IPS-11a (cell line): ENCODE data around the gene ZNF692.
A peak's percentile ranks its signal among the peaks of the same experiment; 100 is the strongest.
"Not testable (repeated sequence)": the region's sequence is repeated elsewhere in the genome, so short reads cannot be mapped to it uniquely, and the experiment has no call there.

ENCODE experiments used
- H3K4me3 ChIP-seq: one replicate; pipeline ENCODE4 v1.5.1; 2013; ENCODE audit warnings: low read depth, low read length, control low read depth

The ZNF692 gene

DNA sequence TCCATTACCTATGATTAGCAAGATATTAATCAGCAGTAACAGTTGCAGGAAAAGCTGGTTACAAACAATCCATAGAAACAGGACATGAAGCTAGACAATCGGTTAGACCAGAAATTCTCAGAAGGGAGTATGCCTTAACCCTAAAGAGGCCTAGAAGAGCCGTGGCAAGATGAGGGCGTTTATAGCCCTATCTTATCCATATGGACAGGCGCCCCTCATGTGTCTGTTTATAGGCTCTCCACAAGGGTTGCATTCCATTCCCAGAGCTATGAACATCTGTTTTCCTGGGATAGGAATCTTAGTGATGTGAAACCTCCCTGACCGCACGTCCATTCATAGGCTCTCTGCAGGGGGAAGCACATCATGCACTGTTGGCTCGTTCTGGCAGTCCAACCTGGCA is 23.5 kb upstream of the ZNF692 start:
- not testable (repeated sequence) for H3K4me3 ChIP-seq

DNA sequence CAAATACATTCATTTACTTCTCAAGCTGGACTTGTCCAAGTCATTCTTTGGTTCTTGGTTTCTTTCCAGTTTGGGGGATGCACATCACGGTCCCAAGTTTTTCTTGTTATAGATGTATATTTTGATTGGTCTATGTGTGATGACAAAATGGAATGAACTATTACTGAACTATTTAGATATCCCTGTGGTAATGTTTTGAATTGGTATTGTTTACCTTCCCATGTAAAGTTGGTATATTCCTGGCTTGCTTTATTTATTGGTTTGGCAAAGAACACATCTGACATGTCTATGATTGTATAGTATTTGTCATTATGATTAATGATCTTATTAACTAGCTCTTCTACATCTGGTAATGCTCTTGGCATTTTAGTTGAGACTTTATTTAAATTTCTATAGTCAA is 22.4 kb upstream of the ZNF692 start:
- no peak overlapping the region for H3K4me3 ChIP-seq

DNA sequence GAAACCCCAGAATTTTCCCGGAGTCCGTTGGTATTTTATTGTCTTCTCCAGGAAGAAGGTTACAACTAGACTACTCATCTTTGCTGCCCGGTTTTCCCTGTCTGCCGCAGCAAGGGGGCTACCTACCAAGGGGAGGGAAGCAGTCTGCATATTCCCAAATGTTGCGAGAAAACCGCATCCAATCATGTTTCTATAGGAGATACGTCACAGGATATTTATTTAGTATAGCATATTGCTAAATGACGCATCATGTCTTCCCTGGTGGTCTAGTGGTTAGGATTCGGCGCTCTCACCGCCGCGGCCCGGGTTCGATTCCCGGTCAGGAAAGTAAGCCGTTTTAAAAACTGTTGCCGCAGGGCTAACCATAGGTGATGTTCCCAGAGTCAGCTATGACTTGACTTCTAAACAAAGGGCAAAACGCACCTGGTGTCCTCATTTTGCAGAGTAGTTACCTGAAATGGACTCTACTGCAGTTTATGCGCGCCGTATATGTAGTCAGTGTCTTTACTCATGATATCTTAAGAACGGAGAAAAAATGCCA is 15.2 kb upstream of the ZNF692 start:
- peak overlapping the region; percentile 65 for H3K4me3 ChIP-seq

DNA sequence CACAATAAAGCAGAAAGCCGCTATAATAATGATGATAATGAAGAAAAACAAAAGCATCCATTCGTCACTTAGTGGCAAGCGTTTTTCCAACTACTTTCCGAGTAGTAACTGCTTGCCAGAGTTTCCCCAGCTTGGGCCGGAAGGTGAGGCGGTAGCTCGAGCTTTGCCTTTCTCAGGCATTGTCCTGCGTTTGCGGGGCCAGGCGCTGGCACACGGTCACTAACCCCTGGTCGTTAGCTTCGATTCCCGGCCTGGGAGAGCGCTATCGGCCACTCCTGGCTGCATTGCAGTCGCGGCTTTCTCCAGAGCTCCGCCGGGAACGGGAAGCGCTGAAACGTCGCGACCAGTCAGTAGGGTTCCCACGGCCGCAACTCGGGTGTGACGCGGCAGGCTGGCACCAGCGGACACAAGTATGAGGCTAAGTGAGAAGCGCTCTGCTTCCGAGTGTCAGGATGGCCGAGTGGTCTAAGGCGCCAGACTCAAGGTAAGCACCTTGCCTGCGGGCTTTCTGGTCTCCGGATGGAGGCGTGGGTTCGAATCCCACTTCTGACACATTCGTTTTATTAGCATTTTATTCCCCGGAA is 14.6 kb upstream of the ZNF692 start:
- peak overlapping the region; percentile 65 for H3K4me3 ChIP-seq

DNA sequence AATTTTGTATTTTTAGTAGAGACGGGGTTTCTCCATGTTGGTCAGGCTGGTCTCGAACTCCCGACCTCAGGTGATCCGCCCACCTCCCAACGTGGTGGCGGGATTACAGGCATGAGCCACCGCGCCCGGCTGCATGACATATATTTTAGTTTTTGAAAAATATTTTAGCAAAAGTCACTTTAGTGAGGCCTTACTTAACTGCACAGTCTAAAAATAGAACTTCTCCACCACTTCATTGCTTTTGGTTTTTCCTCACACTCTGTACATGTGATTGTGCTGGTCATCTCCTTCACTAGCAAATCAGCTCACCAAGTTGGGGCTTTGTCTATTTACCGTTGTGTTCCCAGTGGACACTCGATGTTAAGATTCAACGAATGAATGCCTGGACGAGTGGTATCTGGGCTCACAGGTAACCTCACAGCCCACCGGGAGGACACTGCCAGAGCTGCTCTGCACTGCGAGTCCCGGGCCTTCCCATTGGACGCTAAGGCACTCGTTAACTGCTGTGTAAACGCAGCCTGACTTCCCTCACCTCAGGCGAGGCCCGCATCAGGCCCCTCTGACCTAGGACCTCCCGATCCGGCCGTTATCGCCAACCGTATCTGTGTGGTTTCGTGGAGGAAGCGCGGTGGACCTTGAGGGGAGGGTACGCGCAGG is 14.0 kb upstream of the ZNF692 start:
- peak overlapping the region; percentile 65 for H3K4me3 ChIP-seq

DNA sequence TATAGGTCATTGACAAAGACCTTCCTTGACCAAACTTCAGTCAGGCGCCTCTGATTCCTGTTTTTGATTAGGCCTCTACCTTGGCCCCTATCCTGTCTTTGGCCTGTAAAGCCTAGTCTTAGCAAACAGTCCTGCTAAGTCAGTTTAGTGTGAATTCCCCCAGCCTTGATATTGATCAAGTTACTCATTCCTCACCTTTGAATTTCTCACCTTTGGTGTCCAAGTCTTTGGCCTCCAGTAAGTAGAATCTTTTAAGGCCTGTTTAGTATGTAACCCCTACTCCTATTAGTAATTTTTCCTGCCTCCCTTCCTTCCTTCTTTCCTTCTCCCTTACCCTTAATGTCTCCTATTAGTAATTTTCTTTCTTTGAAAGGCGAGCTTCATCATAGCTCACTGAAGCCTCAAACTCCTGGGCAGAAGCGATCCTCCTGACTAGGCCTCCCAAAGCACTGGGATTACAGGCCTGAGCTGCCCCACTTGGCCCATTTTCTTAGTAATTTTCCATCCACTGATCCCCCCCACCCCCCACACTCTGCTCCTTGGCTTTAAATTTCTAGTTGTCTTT is 13.0 kb upstream of the ZNF692 start:
- H3K4me3 ChIP-seq, result no peak overlapping the region

DNA sequence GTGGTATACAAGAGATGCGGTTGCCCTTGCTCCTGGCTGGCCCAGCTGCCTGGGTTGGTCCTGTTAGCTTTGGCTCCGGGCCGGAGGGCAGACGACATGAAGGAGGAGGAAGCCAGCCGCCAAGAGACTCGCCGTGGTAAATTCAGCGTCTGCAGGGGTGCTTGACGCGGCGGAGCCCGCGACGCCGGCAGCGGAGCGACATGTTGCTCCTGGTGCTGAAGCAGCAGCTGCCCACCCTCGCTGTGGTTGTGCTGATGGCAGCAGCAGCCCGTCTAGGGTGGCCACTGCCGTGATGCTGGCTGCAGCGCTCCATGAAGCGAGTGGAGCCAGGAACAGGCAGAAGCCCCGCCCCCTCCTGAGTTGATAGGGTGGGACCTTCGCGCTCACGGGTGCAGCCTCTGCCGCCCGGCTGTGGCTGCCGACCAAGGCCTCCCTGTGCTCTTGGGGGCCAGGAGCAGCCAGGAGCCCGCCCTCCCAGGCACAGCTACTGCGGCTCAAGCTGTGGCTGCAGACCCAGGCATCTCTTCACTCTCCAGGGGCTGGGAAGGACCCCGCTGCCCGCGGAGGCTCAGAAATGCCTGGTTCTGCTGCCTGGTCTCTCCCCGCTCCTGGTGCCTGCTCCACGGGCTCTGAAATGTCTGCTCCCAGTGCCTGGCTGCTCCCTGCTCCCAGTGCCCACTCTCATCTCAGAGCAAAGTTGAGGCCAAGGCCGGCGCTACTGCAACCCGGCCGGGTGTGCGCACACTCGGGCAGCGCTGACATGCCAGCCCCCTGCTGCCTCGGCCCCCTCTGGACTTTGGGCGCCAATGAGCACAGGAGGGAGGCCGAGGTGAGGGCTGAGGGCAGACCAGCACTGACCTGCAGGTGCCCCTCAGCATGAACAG is 4.4 kb upstream of the ZNF692 start:
- peak overlapping the region; percentile 56 for H3K4me3 ChIP-seq

DNA sequence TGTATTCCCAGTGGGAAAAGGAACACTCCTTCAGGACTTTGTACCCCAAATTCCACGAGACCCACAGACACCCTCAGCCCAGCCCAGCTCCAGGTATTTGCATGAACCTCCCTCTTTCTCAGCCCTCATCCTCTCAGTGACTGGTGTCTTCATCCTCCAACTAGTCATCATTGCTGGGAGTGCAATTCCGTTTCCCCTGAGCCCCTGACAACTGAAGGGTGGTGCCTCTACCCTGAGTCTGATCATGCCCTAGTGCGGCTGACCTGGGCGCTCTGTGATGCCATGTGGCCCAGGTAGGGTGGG is 3.8 kb upstream of the ZNF692 start:
- H3K4me3 ChIP-seq, result peak overlapping the region; percentile 56

DNA sequence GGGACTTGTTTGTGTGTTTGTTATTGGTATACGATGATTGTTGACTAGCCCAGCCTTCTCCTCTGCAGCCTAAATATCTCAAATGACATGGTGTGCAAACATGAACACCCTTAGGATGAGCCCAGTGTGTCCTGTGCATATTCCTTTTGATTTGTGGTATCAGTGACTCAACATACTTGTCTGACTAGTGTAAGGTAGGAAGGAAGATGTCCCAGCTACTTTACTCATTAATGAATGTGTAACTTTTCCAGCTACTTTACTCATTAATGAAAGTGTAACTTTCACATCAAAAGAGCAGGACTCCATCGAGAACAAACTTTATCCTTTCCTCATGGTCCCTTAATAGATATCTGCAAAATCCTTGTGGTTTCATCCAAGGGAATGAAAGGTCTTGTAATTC is 2.7 kb upstream of the ZNF692 start:
- no peak overlapping the region for H3K4me3 ChIP-seq

DNA sequence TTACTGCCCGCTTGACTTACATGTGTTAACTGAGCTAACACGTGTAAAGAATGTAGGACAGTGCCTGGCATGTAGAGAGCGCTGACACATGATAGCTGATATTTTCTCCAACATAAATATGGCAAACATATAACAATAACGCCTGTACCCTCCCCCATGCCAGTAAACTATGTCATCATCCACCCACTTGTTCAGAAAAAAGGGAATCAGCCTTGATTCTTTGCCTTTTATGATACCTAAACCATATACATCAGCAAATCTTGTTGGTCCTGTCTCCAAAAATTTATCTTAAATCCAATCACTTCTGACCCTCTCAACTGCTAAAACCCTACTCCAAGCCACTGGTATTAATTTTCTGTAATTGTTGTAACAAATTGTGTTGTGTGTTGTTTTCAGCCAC is 1.1 kb upstream of the ZNF692 start:
- no peak overlapping the region for H3K4me3 ChIP-seq

DNA sequence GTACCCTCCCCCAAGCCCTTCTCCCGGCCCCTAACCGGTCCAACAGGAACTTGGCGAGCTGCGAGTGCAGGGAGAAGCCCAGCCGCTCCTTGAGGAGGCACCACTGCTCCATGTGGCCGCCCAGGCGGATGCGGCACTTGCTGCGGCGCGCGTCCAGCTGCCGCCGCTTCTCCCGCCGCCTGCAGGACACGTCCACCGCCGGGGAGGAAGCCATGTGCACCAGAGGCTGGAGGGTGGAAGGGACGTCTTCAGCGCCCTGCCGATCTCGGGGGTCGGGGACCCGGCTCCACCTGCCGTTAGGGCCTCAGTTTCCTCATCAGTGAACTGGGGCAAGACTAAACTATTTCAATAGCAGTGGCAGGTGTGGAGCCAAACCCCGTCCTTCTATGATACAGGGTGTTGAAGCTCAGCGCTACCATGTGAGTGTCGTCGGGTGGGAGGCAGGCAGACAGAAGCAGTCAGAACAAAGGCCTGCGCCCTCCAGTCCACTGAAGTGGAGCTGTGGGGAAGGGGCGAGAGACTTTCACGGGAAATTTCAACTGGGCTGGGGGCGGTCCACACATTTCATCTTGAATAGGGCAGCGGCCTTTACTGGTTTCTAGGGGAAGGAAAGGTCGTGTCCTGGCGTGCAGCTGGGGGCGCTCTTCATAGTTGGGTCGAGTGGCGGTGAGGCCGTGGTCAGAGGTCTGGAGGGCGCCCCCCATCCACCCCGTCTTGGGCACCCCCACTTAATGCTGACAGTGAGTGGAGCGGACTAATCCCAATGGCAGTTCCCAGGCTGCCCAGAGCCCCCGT is 592 bp downstream of the ZNF692 start:
- peak overlapping the region; percentile 67 for H3K4me3 ChIP-seq

DNA sequence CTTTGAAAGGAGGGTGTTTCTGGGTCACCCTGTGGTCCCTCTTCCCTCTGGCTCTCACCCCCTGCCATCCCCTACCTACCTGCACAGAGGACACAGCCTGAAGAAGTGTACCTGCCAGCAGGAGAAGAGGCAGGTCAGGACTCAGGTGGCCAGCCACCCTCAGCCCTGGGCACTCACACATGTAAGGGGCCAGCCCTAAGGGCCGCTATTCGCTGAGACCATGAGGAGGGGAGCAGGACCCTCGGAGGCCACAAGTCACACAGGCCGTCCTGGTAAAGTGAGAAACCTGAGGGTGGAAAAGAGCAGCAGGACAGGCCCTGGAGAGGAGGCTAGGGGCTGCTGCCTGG is 1.2 kb downstream of the ZNF692 start:
- H3K4me3 ChIP-seq, result peak overlapping the region; percentile 67

DNA sequence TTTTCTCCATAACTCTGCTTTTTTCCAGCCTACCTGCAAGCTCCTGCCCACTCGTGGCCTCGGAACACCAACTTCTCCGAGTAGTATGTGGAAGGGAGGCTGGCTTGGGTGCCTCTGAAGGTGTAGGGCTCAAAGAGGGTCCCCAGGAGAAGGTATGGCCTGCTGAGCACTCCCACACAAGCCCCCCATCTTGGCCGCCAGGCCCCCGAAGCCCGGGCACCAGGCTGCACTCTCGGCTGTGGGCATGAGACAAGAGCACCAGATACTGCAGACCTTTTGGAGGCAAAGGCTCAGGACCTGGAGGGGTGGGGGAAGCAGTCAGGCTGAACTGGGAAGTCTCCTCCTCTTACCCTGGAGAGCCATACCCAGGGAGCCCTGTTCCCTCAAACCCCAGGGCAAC is 1.7 kb downstream of the ZNF692 start:
- H3K4me3 ChIP-seq, result no peak overlapping the region

DNA sequence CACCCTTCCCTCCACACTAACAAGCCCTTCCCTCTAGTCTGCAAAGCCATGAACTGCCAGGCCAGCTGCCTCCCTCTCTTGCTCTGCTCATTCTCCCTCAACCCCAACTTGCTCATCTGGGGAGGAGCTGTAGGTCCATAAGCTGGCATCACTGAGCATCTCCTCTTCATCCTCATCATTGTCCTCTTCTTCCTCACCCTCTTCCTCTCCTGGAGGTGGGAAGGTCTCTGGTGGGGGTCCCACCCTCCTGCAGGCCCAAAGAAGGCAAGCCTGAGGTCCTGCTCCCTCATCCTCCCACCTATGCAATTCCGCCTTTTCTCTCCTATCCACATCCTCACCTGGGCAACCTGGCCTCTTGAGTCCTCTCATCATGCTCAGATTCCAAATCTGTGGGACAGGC is 2.7 kb downstream of the ZNF692 start:
- no peak overlapping the region for H3K4me3 ChIP-seq

DNA sequence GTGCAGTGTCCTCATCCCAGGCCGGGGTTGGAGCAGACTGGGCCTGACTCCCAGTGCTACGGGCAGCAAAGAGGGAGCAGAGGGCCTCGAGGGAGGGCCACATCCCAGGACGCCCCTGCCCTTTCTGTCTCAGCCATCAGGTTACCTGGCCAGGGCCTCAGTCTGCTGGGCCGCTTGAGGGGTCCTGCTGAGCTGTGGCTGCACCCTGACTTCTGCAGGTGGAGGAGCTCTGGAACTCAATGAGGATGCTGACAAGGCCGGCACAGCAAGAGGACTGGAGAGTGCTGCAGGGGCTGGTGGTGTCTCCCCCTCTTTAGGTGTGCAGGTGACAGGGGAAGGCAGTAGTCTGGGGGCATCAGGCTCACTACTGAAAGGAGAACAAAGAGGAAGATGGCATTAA is 3.3 kb downstream of the ZNF692 start:
- H3K4me3 ChIP-seq, result no peak overlapping the region

DNA sequence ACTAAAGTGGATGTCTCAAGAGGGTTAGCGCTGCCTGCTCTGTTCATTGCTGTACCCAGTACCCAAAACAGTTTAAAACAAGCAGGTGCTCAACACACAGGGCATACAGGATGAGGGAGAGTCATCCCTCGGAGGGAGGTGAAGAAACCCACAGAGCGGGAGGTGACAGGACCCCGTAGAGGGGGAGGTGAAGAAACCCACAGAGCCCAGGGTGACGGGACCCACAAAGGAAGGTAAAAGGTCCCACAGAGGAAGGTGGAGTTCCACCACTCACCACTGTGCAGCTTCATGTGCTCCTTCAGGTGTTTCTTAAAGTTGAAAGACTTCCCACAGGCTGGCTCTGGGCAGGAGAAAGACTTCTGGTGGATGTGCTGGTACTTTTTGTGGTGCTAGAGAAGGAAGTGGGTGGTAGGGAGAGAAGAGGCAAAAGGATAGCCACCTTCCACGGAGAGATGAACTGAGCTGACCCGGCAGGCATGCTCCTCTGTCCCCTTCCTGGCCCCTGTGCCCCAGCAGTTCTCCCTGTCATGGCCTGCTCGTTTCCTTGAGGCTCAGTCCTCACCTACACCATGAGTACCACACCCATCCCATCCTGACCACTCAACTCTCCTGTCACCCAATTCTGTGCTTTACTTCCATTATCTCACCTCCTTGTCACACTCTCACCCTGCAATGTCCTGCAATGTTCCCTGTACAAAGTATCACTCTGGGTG is 5.1 kb downstream of the ZNF692 start:
- no peak overlapping the region for H3K4me3 ChIP-seq

DNA sequence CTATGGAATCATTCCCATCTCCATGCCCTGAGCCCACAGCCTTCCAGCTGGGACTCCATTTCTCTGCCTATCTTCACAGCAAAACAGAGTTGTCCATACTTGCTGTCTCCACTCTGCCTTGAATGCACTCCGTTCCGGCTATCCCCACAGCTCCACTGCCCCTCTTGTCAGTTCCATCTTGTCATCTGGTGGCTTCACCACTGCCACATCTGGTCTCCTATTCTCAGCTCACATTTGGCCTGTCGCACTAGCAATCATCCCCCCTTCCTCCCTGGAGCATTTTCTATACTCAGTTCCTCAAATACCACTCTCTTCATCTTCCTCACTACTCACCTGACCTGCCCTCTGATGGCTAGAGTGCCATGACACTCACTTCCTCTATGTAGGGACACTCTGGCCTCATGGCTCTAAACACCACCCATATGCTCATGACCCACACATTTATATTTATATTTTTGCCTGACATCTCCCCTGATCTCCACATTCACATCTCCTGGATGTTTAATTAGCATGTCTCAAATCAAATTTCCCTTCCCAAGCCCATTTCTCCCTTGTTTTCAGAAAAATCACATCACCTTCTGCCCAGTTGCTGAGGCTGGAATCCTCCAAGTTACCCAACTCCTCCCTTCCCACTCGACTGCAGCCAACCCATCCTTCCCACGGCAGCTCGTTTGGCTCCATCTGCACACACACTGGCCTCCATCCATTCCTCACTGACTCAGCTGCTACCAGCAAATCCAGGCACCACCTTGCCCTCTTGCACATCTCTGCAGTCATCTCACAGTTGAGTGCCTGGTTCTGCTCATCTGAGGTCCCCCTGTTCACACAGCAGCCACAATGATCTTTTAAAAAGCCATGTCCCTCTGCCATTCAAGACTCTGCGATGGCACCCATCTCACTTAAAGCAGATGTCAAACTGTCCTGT is 6.1 kb downstream of the ZNF692 start:
- no peak overlapping the region for H3K4me3 ChIP-seq

DNA sequence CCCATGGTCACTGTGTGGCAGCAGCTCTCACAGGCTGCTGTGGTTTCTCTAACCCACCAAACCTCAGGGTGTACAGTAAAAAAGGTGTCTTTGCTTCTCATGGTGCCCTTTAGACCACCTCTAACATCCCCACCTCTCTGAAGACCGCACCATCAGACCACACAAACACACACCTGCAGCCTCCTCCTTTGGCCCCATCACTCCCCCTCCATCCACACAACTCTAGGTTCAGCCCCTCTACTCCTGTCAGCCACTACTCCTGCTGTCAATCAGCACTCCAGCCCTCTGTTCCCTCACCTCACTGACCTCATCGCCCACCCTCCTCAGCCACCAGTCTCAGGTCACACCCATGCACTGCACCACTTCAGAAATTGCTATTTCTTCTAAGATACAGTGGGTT is 7.5 kb downstream of the ZNF692 start:
- H3K4me3 ChIP-seq, result no peak overlapping the region

DNA sequence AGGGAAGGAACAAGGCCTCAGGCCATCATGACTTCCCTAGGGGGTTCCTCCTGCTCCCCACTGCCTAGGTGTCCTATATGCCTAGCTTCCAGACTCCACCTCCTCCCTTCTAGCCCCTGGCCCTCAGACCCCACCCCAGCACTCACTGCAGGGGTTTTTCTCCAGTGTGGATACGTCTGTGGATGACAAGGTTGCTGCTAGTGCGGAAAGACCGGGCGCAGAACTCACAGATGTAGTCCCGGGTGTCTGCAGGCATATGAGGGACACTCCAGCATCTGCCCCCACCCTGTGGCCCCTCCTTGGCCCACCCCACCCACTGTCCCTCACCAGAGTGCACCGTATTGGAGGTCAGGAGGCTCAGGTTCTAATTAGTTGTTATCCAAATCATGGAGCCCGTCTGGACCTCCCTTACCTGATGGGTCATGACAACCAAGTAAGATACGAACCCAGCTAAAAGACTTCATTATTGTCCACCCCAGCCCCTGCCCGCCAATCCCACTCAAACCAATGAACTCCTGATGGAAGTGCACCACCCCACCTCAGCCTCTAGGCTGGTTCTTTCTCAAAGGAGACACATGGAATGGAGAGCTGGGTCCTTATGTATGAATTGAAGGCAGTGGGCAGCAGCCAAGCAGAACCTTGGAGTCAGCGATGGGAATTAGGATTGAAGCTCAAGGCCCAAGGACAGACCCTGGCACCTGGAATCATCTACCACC is 8.2 kb downstream of the ZNF692 start:
- H3K4me3 ChIP-seq, result no peak overlapping the region
